OCI-LY7 (cell line): ENCODE results near the gene USP4. TPM values are rescaled to one million over a fixed set of nuclear protein-coding genes. Genes with fewer than 3 reads are reported as not detected.
"Not testable (repeated sequence)": the region's sequence is repeated elsewhere in the genome, so short reads cannot be mapped to it uniquely, and the experiment has no call there.

Experiments
- BruUV-seq: library from RNA; stranded (reverse); fragments of 400-500 nt; replicated peaks from 2 replicates; lab custom pipeline; 2021; lab: Mats Ljungman, UMichigan
- CTCF ChIA-PET: fragments of 300-600 bp; sonication (Branson Sonifier 250); formaldehyde crosslinking; loops from one replicate; lab custom pipeline; 2022; ENCODE audit warnings: antibody characterized with exemption; ENCODE audit not compliant: unreplicated experiment; lab: Charles Lee
- POLR2A ChIA-PET: fragments of 300-600 bp; sonication (Branson Sonifier 250); formaldehyde crosslinking; loops from one replicate; lab custom pipeline; 2022; ENCODE audit warnings: antibody characterized with exemption; lab: Charles Lee
- DNase-seq: peaks from one replicate; pipeline ENCODE4 v3.0.0-alpha.2; 2015; ENCODE audit warnings: low spot score
- H2AFZ ChIP-seq: fragments of 200-600 bp; sonication (generic), shearing (Covaris generic); 2 replicates; pipeline ENCODE4 v1.6.1; 2014; ENCODE audit warnings: mild to moderate bottlenecking, antibody characterized with exemption, low read length, moderate library complexity
- H3K27ac ChIP-seq: fragments of 200-600 bp; sonication (generic); 2 replicates; pipeline ENCODE4 v1.5.1; 2014; ENCODE audit warnings: mixed run types, low read depth, mild to moderate bottlenecking, moderate library complexity, low read length, inconsistent platforms; ENCODE audit not compliant: poor library complexity, severe bottlenecking
- H3K36me3 ChIP-seq: fragments of 200-600 bp; sonication (generic); 2 replicates; pipeline ENCODE4 v1.6.1; 2014; ENCODE audit warnings: mild to moderate bottlenecking, antibody characterized with exemption, low read length, moderate library complexity, mixed read lengths; ENCODE audit not compliant: insufficient read depth
- H3K4me1 ChIP-seq: fragments of 200-600 bp; sonication (generic); 2 replicates; pipeline ENCODE4 v1.5.1; 2014; ENCODE audit warnings: mild to moderate bottlenecking, low read length; ENCODE audit not compliant: insufficient read depth, poor library complexity, severe bottlenecking
- H3K4me2 ChIP-seq: fragments of 200-600 bp; sonication (generic); 2 replicates; pipeline ENCODE4 v1.6.1; 2014; ENCODE audit warnings: mild to moderate bottlenecking, low read length
- H3K4me3 ChIP-seq: fragments of 200-600 bp; sonication (generic); 2 replicates; pipeline ENCODE4 v1.5.1; 2014; ENCODE audit warnings: mild to moderate bottlenecking, low read depth, low read length; ENCODE audit not compliant: poor library complexity, severe bottlenecking
- H3K79me2 ChIP-seq: fragments of 200-600 bp; sonication (generic); 2 replicates; pipeline ENCODE4 v1.6.1; 2016; ENCODE audit warnings: low read depth, mild to moderate bottlenecking, low read length, moderate library complexity, mixed read lengths; ENCODE audit not compliant: insufficient read depth
- H3K9me2 ChIP-seq: fragments of 200-600 bp; sonication (generic); 2 replicates; pipeline ENCODE4 v1.6.1; 2016; ENCODE audit warnings: mild to moderate bottlenecking, low read length, mixed read lengths; ENCODE audit not compliant: insufficient read depth
- H3K9me3 ChIP-seq: fragments of 200-600 bp; sonication (generic); 2 replicates; pipeline ENCODE4 v1.6.1; 2014; ENCODE audit warnings: mild to moderate bottlenecking, mixed run types, low read length, mixed read lengths
- H4K20me1 ChIP-seq: fragments of 200-600 bp; sonication (generic); 2 replicates; pipeline ENCODE4 v1.6.1; 2014; ENCODE audit warnings: mild to moderate bottlenecking, antibody characterized with exemption, low read length, moderate library complexity, mixed read lengths; ENCODE audit not compliant: insufficient read depth
- CTCF ChIP-seq: fragments of 200-600 bp; sonication (generic); conservative IDR thresholded peaks from 2 replicates; pipeline ENCODE4 v1.5.1; 2014; ENCODE audit warnings: mild to moderate bottlenecking, antibody characterized with exemption, low read length, moderate library complexity, mixed read lengths
- EZH2phosphoT487 ChIP-seq: fragments of 200-600 bp; sonication (generic); IDR thresholded peaks from 2 replicates; pipeline ENCODE4 v1.6.1; 2018; ENCODE audit warnings: low read depth, borderline replicate concordance, mild to moderate bottlenecking, mixed run types, antibody characterized with exemption, low read length, moderate library complexity, mixed read lengths
- intact Hi-C: fragments of 100-400 bp; cut with micrococcal nuclease; formaldehyde crosslinking; loops from one replicate; pipeline ENCODE4 v1.10.0; 2022; ENCODE audit not compliant: unreplicated experiment
- total RNA-seq, 2 experiments: library from RNA; depleted of rRNA in 1 of 2; stranded (reverse); fragments of >200 nt in 1 of 2; shearing (Covaris generic) in 1 of 2; gene quantifications; 2 replicates each; pipeline ENCODE4 v1.2.3, GENCODE V29; 2014 to 2022

The USP4 gene
- total RNA-seq, 2 experiments from 2014 or later = 28.6 to 74.6 TPM

- Histone ChIP-seq H3K79me2 (peaks cover 9% of the 10 kb centered on the region; the same call in 1 of the 2 replicates), H3K9me2 (no peaks in the 10 kb centered on the region), H3K27ac (peak within 1 kb of the TSS; percentile 76), H3K4me3 (peak within 1 kb of the TSS; percentile 68), H2AFZ (no peak within 1 kb of the TSS; the same call in 1 of the 2 replicates), H4K20me1 (no peaks in the 10 kb centered on the region), H3K4me1 (peaks cover 31% of the 10 kb centered on the region), H3K36me3 (peaks cover 83% of the 10 kb centered on the region), H3K4me2 (peak within 1 kb of the TSS; percentile 73), H3K9me3 (no peaks in the 10 kb centered on the region)
- POLR2A ChIA-PET = interaction anchor here (0.6 to 2.6 kb wide), 7 partner anchors 10 to 96 kb away, joined by 3 to 17 read pairs (median 4); partner anchors contain the start of gene USP4
- CTCF ChIA-PET = interaction anchor here (0.7 to 1.4 kb wide), 3 partner anchors 18 to 53 kb away, joined by 3 to 5 read pairs (median 3); partner anchors contain the start of genes RHOA and USP4
- peak; percentile 90 for DNase-seq
- TF ChIP-seq CTCF (no peak), EZH2phosphoT487 (no peak)
- intact Hi-C loops = loop anchor here (1.0 to 2.0 kb wide), 3 partner anchors 18 to 52 kb away; partner anchors contain the start of genes RHOA and USP4
- BruUV-seq = no TSS peak
These were observed 18.5 kb upstream of the USP4 start, which contains the start of gene GPX1 for GRCh38 chr3:49358217-49358883. Gene GPX1, minus strand, starts transcription at chr3:49358353. Its CDS starts 75 bp downstream, at chr3:49358278.

- TF ChIP-seq CTCF = 0 out of 2 replicates have a peak, but pooled peaks have one; percentile 13
- Histone ChIP-seq H3K4me3 (peak overlapping the region; percentile 68), H3K36me3 (peaks cover 76% of the 10 kb centered on the region), H3K4me1 (peaks cover 34% of the 10 kb centered on the region), H3K4me2 (peak overlapping the region; percentile 73), H3K27ac (peak overlapping the region; percentile 76)
- H2AFZ ChIP-seq, CTCF ChIA-PET, H3K79me2 ChIP-seq, H3K9me3 ChIP-seq, H3K9me2 ChIP-seq, H4K20me1 ChIP-seq: not testable (repeated sequence)
- DNase-seq = peak; percentile 32
- BruUV-seq = TSS peak; percentile 61
- POLR2A ChIA-PET = interaction anchor here (0.6 to 2.6 kb wide), 6 partner anchors 10 to 95 kb away, joined by 3 to 17 read pairs (median 4); partner anchors contain the start of gene USP4
- intact Hi-C loops = loop anchor here (1.0 to 2.0 kb wide), 3 partner anchors 17 to 53 kb away; partner anchors contain the start of genes RHOA and USP4
These were observed 17.8 kb upstream of the USP4 start for GRCh38 chr3:49357443-49358216.
